SK-N-SH (cell line): Measurements from ENCODE around the gene GRM2.

Experiments
- ELF1 ChIP-seq: IDR thresholded peaks from 2 replicates; pipeline ENCODE4 v1.4.0; 2012
- EP300 ChIP-seq, 2 experiments: IDR thresholded peaks; 2 replicates each; pipeline versions ENCODE4 v1.4.0 to v1.6.1; 2012; ENCODE audit warnings: borderline replicate concordance in 1 of 2, low read depth in 1 of 2, low read length in 1 of 2
- FOXM1 ChIP-seq: IDR thresholded peaks from 2 replicates; pipeline ENCODE4 v1.4.0; 2012; ENCODE audit warnings: low read depth, mild to moderate bottlenecking
- GATA2 ChIP-seq: sonication (generic); formaldehyde crosslinking; IDR thresholded peaks from 2 replicates; pipeline ENCODE4 v1.5.0; 2020; ENCODE audit warnings: mild to moderate bottlenecking, missing genetic modification reagents
- MAX ChIP-seq: IDR thresholded peaks from 2 replicates; pipeline ENCODE4 v1.4.0; 2012; ENCODE audit warnings: low read depth
- NRF1 ChIP-seq: IDR thresholded peaks from 2 replicates; pipeline ENCODE4 v1.6.1; 2012; ENCODE audit warnings: low read depth, mild to moderate bottlenecking, low read length
- POLR2AphosphoS5 ChIP-seq: IDR thresholded peaks from 2 replicates; pipeline ENCODE4 v1.6.1; 2012; ENCODE audit warnings: low read depth, low read length
- RAD21 ChIP-seq: IDR thresholded peaks from 2 replicates; pipeline ENCODE4 v1.6.1; 2012; ENCODE audit warnings: mild to moderate bottlenecking, low read length
- RXRA ChIP-seq: IDR thresholded peaks from 2 replicates; pipeline ENCODE4 v1.4.0; 2012; ENCODE audit warnings: low read depth, mild to moderate bottlenecking, borderline replicate concordance
- SIN3A ChIP-seq: IDR thresholded peaks from 2 replicates; pipeline ENCODE4 v1.6.1; 2012; ENCODE audit warnings: low read depth, mild to moderate bottlenecking, low read length, moderate library complexity, borderline replicate concordance
- TAF1 ChIP-seq: IDR thresholded peaks from 2 replicates; pipeline ENCODE4 v1.6.1; 2012; ENCODE audit warnings: low read depth, mild to moderate bottlenecking, low read length, moderate library complexity, borderline replicate concordance
- TCF12 ChIP-seq: IDR thresholded peaks from 2 replicates; pipeline ENCODE4 v1.4.0; 2012
- ZBTB33 ChIP-seq: IDR thresholded peaks from 2 replicates; pipeline ENCODE4 v1.4.0; 2012; ENCODE audit warnings: low read depth, borderline replicate concordance
- TF ChIP-seq, protein P1 (sequence below): fragments of 200-600 bp; sonication (generic); IDR thresholded peaks from 2 replicates; pipeline ENCODE4 v1.6.1; 2017; ENCODE audit warnings: antibody characterized with exemption, mild to moderate bottlenecking, moderate library complexity

GRCh38 chr3:51720292-51721061 lies 13.6 kb downstream of the GRM2 start:
- TF ChIP-seq, protein P1, sequence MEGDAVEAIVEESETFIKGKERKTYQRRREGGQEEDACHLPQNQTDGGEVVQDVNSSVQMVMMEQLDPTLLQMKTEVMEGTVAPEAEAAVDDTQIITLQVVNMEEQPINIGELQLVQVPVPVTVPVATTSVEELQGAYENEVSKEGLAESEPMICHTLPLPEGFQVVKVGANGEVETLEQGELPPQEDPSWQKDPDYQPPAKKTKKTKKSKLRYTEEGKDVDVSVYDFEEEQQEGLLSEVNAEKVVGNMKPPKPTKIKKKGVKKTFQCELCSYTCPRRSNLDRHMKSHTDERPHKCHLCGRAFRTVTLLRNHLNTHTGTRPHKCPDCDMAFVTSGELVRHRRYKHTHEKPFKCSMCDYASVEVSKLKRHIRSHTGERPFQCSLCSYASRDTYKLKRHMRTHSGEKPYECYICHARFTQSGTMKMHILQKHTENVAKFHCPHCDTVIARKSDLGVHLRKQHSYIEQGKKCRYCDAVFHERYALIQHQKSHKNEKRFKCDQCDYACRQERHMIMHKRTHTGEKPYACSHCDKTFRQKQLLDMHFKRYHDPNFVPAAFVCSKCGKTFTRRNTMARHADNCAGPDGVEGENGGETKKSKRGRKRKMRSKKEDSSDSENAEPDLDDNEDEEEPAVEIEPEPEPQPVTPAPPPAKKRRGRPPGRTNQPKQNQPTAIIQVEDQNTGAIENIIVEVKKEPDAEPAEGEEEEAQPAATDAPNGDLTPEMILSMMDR, result no peak
- TF ChIP-seq POLR2AphosphoS5 (no peak), RAD21 (no peak), ZBTB33 (no peak), SIN3A (no peak), EP300 (IDR thresholded peaks at IDR 0.05; ENCODE audit: borderline replicate concordance in 1 of 2, low read depth in 1 of 2, low read length in 1 of 2) (no peak), ELF1 (no peak), TCF12 (no peak), GATA2 (no peak), FOXM1 (no peak), TAF1 (no peak), NRF1 (no peak), RXRA (no peak), MAX (no peak)
